ENCODE results near the gene ITPKC. TPM values are rescaled to one million over a fixed set of nuclear protein-coding genes. Genes with fewer than 3 reads are reported as not detected.

Gene ITPKC
- total and polyA plus RNA-seq, 2 of the 13 experiments (the other 11 are each of a cell fraction or from before 2014, with no cell fraction given) = 6.9 to 11.2 TPM

GRCh38 chr19:40750058-40750873 lies 33.4 kb downstream of the ITPKC start, which contains the start of gene ACTMAP (continued):
- TF ChIP-seq KDM6A (CRISPR knock-in tag; IDR thresholded peaks at IDR 0.05; ENCODE audit: low read depth) (no peak), ASH2L (IDR thresholded peaks at IDR 0.05; ENCODE audit: insufficient read length, low read depth, low read length) (peak; percentile 28), FOXP4 (CRISPR knock-in tag; IDR thresholded peaks at IDR 0.05) (no peak; the same call in 1 of the 2 replicates), AKNA (CRISPR knock-in tag; IDR thresholded peaks at IDR 0.05; ENCODE audit: borderline replicate concordance) (no peak), ZSCAN31 (CRISPR knock-in tag; IDR thresholded peaks at IDR 0.05; ENCODE audit: low read depth) (no peak), ZNF550 (CRISPR knock-in tag; IDR thresholded peaks at IDR 0.05; ENCODE audit: borderline replicate concordance) (no peak), SATB2 (CRISPR knock-in tag; IDR thresholded peaks at IDR 0.05) (0 out of 2 replicates have a peak, but pooled peaks have one; percentile 12), AGO1 (IDR thresholded peaks at IDR 0.05; ENCODE audit: low read depth, low read length, poor library complexity, severe bottlenecking) (no peak), DRAP1 (CRISPR knock-in tag; IDR thresholded peaks at IDR 0.05) (peak; percentile 76; the same call in 1 of the 2 replicates), ZNF513 (CRISPR knock-in tag; conservative IDR thresholded peaks at IDR 0.05) (no peak), NFKBIZ (CRISPR knock-in tag; IDR thresholded peaks at IDR 0.05) (no peak), KLF13 (CRISPR knock-in tag; IDR thresholded peaks at IDR 0.05) (no peak), ZBTB4 (CRISPR knock-in tag; IDR thresholded peaks at IDR 0.05; ENCODE audit: borderline replicate concordance) (no peak), CREM (IDR thresholded peaks at IDR 0.05) (peak; percentile 92), CREM (CRISPR knock-in tag; IDR thresholded peaks at IDR 0.05) (no peak), SPEN (CRISPR knock-in tag; IDR thresholded peaks at IDR 0.05; ENCODE audit: low read depth) (no peak; the same call in none of the 2 replicates)

All from HepG2 (cell line).